Measurements from ENCODE around the gene MRPL12. TPM values are rescaled to one million over a fixed set of nuclear protein-coding genes. Genes with fewer than 3 reads are reported as not detected.

Gene MRPL12
- total RNA-seq, 1 donor from 2014 or later: 54.1 TPM

DNA sequence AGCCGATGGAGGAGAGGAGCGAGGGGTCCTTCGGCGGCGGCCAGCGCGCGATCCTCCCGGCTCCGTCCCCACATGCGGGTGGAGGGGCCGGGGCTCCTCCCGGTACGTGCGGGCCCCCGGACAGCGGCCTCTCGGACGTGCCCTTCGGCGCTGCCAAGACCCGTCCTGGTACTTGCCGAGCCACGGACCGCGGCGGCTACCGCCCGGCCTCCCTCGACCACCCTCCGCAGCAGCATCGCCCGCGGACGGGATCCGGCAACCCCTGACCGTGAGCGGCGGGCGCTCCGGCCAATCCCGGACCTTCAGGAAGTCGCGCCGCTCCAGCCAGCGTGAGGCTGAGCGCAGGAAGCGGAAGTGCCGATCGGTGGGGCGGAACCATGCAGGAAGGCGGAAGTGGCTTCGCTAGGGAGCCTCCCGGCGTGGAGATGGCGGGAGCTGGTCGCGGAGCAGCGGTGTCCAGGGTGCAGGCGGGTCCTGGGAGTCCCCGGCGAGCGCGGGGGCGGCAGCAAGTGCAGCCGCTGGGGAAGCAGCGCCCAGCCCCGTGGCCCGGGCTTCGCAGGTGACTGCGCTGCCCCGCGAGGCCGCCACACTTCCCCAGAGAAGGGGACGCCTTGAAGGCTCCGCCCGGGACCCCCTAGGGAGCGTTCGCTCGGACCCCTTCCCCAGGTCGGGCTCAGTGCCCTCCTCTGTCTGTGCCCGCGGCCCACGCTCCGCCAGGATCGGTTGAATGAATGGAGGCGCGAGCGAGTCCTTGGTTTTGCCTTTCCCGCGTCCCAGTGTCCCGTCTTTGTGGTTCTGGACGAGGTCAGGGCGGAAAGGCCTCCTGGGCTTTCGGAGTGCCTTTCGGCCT is 36.6 kb upstream of the MRPL12 start, which contains the start of the genes CCDC137 and OXLD1:
TSS of gene CCDC137 (plus strand) at position 396 of the 850 bp plus-strand sequence. CDS start at position 426, 30 bp downstream.
TSS of gene OXLD1 (minus strand) at position 264 of the 850 bp plus-strand sequence. CDS start at position 236, 28 bp downstream.
- H3K4me3 Mint-ChIP-seq: peak within 1 kb of the TSS; percentile 91
- peaks cover 22% of the 10 kb centered on the region for H3K4me1 Mint-ChIP-seq
- H3K36me3 Mint-ChIP-seq: peaks cover 8% of the 10 kb centered on the region
- TF ChIP-seq, protein P1, sequence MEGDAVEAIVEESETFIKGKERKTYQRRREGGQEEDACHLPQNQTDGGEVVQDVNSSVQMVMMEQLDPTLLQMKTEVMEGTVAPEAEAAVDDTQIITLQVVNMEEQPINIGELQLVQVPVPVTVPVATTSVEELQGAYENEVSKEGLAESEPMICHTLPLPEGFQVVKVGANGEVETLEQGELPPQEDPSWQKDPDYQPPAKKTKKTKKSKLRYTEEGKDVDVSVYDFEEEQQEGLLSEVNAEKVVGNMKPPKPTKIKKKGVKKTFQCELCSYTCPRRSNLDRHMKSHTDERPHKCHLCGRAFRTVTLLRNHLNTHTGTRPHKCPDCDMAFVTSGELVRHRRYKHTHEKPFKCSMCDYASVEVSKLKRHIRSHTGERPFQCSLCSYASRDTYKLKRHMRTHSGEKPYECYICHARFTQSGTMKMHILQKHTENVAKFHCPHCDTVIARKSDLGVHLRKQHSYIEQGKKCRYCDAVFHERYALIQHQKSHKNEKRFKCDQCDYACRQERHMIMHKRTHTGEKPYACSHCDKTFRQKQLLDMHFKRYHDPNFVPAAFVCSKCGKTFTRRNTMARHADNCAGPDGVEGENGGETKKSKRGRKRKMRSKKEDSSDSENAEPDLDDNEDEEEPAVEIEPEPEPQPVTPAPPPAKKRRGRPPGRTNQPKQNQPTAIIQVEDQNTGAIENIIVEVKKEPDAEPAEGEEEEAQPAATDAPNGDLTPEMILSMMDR (IDR thresholded peaks at IDR 0.05; ENCODE audit: unreplicated experiment): no peak
- H3K27ac Mint-ChIP-seq: peak within 1 kb of the TSS; percentile 98
- DNase-seq (ENCODE audit: low spot score in 2 of 2, unreplicated experiment in 2 of 2): peak; percentile 95
- H3K27me3 Mint-ChIP-seq (ENCODE audit: low read depth): no peaks in the 10 kb centered on the region
- no peaks in the 10 kb centered on the region for H3K9me3 Mint-ChIP-seq

DNA sequence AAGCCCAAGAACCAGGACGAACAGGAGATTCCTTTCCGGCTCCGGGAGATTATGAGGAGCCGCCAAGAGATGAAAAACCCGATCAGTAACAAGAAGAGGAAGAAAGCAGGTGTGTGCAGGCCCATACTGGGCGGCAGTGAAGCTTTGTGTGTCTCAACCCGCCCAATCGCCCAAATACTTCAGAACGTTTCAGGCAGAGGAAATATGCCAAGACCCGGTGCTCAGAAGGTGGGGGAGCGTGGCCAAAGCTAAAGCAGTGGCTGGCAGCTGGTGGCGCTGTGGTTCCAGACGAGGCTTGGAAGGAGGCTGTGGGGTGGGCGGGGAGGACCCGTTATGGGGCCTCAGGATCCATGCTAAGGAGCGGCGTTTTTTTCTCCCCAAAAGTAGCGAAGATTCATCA is 35.4 kb upstream of the MRPL12 start:
- H3K4me1 Mint-ChIP-seq: peaks cover 22% of the 10 kb centered on the region
- peaks cover 10% of the 10 kb centered on the region for H3K36me3 Mint-ChIP-seq
- no peak for DNase-seq (ENCODE audit: low spot score in 2 of 2, unreplicated experiment in 2 of 2)
- TF ChIP-seq, protein P1 (IDR thresholded peaks at IDR 0.05; ENCODE audit: unreplicated experiment): no peak
- peak overlapping the region; percentile 91 for H3K4me3 Mint-ChIP-seq
- no peaks in the 10 kb centered on the region for H3K9me3 Mint-ChIP-seq
- peak overlapping the region; percentile 50 for H3K27ac Mint-ChIP-seq
- no peaks in the 10 kb centered on the region for H3K27me3 Mint-ChIP-seq (ENCODE audit: low read depth)

DNA sequence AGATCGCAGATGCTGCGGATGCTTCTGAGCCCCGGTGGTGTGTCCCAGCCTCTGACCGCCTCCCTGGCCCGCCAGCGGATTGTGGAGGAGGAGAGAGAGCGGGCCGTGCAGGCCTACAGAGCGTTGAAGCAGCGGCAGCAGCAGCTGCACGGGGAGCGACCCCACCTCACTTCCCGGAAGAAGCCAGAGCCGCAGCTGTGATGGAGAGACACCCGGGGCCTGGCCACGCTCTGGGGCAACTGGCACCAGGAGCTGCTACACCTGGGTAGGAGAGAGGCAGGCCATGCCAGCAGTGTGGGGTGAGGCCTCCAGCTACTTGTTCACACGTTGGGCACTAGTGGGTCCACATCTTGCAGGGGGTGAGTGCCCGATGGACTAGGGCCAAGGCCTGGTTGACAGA is 30.7 kb upstream of the MRPL12 start:
- TF ChIP-seq, protein P1 (IDR thresholded peaks at IDR 0.05; ENCODE audit: unreplicated experiment): no peak
- Mint-ChIP-seq H3K4me3 (no peak overlapping the region), H3K27ac (no peak overlapping the region), H3K4me1 (peaks cover 10% of the 10 kb centered on the region), H3K9me3 (no peaks in the 10 kb centered on the region), H3K36me3 (peaks cover 10% of the 10 kb centered on the region), H3K27me3 (ENCODE audit: low read depth) (no peaks in the 10 kb centered on the region)
- DNase-seq (ENCODE audit: low spot score in 2 of 2, unreplicated experiment in 2 of 2): no peak

GRCh38 chr17:81672954-81673353 is 30.2 kb upstream of the MRPL12 start:
- TF ChIP-seq, protein P1 (IDR thresholded peaks at IDR 0.05; ENCODE audit: unreplicated experiment): no peak
- H3K4me3 Mint-ChIP-seq: no peak overlapping the region
- H3K4me1 Mint-ChIP-seq: peaks cover 5% of the 10 kb centered on the region
- H3K27me3 Mint-ChIP-seq (ENCODE audit: low read depth): no peaks in the 10 kb centered on the region
- peaks cover 10% of the 10 kb centered on the region for H3K36me3 Mint-ChIP-seq
- H3K9me3 Mint-ChIP-seq: no peaks in the 10 kb centered on the region
- no peak for DNase-seq (ENCODE audit: low spot score in 2 of 2, unreplicated experiment in 2 of 2)
- H3K27ac Mint-ChIP-seq: no peak overlapping the region

GRCh38 chr17:81673561-81674258 is 29.5 kb upstream of the MRPL12 start:
- Mint-ChIP-seq H3K9me3 (no peaks in the 10 kb centered on the region), H3K27ac (no peak overlapping the region), H3K27me3 (ENCODE audit: low read depth) (no peaks in the 10 kb centered on the region), H3K4me3 (no peak overlapping the region), H3K4me1 (no peaks in the 10 kb centered on the region), H3K36me3 (peaks cover 8% of the 10 kb centered on the region)
- TF ChIP-seq, protein P1 (IDR thresholded peaks at IDR 0.05; ENCODE audit: unreplicated experiment): no peak
- no peak for DNase-seq (ENCODE audit: low spot score in 2 of 2, unreplicated experiment in 2 of 2)

All from mesothelial cell of epicardium (in vitro differentiated cells).